Measurements from ENCODE around the gene CAND1.
A peak's percentile ranks its signal among the peaks of the same experiment; 100 is the strongest.
"Not testable (repeated sequence)": the region's sequence is repeated elsewhere in the genome, so short reads cannot be mapped to it uniquely, and the experiment has no call there.

Gene CAND1

DNA sequence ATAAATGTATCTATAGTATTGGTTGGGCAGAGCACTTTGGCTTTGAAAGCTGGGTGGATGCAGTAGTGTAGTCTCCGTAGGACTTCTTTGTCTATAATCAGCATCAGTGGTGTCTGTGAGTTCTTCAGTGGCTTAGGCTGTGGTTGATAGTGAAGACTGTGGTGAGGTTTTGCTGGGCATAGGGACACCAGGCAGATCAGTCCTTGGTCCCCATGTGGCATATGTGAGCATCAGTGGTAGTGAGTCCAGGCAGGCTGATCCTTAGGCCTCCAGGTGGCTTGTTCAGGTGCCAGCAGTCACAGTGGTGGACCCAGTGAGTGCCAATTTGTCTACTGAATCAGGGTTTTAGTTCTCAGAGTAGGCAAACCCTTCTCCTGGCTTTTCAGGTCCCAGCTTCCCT, 70.4 kb downstream of the CAND1 start:
- no peak for DNase-seq

DNA sequence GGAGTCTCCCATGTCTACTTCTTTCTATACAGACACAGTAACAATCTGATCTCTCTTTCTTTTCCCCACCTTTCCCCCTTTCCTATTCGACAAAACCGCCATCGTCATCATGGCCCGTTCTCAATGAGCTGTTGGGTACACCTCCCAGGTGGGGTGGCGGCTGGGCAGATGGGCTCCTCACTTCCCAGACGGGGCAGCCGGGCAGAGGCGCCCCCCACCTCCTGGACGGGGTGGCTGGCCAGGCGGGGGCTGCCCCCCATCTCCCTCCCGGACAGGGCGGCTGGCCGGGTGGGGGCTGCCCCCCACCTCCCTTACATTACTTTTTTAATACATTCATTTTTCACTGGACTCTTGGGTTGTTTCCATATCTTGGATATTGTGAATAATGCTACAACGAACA, 71.9 kb downstream of the CAND1 start:
- not testable (repeated sequence) for DNase-seq

DNA sequence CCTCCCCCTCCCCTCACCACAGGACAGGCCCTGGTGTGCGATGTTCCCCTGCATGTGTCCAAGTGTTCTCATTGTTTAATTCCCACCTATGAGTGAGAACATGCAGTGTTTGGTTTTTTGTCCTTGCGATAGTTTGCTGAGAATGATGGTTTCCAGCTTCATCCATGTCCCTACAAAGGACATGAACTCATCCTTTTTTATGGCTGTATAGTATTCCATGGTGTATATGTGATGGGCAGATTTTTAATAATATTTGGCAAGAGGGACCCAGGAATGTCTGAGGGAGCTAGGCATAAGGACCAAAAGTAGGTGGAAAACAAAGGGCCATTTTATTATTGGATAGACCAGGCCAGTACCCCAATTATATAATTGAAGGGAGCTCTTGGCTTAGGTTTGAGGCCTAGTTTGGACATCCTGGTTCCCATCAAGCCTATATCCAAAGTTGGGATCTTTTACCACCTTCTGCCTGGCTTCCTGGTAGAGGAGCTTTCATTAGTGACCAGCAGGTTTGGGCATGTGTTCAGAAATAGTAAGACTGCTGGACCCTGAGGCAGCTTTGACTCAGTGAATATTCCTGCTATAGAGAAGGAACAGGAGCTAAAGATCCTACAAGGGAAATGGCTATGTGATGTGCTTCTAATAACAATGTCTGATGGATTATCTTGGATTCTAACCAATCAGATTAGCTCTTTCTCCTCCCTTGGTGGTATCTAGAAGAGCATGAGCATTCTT, 76.0 kb downstream of the CAND1 start:
- no peak for DNase-seq

DNA sequence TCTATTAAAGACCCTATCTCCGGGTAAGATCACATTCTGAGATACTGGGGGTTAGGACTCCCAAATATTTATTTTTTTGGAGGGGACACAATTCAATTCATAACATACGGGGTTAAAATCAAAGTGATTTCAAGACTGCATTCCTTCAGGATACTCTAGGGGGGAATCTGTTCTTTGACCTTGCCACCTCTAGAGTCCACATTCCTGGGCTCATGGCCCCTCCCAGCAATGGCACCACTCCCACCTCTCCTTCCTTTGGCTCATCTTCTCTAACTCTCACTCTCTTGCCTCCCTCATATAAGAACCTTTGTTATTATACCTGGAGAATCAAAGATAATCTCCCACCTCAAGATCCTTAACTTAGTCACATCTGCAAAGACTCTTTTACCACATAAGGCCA, 79.5 kb downstream of the CAND1 start:
- no peak for DNase-seq

DNA sequence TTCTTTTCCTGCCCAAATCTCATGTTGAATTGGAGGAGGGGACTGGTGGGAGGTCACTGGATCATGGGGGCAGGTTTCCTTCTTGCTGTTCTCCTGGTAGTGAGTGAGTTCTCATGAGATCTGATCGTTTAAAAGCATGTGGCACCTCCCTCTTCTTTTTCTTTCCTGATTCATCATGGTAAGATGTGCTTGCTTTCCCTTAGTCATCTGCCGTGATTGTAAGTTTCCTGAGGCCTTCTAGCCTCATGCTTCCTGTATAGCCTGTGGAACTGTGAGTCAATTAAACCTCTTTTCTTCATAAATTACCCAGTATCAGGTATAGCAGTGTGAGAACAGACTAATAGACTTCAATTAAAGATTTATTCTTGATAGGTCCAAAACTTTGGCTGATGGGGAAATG, 83.5 kb downstream of the CAND1 start:
- DNase-seq, result no peak

DNA sequence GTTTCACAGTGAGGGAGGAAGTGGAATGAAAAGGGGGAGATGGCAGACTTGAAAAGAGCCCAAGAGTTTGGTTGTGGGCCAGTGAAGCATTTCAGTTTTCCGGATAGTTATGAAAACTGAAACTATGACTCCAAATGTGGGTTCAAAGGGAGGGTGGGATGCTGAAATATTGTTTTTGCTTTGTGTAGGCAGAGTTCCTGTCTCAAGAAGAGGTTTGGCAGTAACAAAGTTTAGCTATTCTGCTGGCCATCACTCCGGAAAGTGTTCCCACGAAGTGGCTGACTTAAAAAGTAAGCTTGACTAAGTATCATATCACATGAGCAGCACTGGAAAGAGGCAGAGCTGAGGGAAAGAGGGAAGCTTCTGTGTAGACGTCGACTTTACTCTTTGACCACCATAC, 85.2 kb downstream of the CAND1 start:
- no peak for DNase-seq

DNA sequence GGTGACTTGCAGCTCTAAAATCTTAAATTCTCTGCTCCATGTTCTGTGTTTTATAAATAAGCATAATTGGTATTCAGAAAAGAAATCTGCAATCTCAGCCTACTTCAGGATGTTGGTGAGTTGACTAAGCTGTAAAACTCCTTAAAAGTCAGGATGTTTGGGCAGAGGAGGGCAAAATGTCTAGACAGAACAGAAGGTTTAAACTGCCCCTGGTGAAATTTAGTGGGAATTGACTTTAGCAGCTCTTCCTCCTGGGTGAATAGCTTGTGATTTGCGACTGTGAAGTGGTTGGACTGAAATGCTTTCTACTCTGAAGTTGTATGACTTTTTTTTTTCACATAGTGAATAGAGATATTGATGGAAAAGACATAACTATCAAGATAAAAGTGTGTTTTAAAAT, 85.8 kb downstream of the CAND1 start:
- no peak for DNase-seq

DNA sequence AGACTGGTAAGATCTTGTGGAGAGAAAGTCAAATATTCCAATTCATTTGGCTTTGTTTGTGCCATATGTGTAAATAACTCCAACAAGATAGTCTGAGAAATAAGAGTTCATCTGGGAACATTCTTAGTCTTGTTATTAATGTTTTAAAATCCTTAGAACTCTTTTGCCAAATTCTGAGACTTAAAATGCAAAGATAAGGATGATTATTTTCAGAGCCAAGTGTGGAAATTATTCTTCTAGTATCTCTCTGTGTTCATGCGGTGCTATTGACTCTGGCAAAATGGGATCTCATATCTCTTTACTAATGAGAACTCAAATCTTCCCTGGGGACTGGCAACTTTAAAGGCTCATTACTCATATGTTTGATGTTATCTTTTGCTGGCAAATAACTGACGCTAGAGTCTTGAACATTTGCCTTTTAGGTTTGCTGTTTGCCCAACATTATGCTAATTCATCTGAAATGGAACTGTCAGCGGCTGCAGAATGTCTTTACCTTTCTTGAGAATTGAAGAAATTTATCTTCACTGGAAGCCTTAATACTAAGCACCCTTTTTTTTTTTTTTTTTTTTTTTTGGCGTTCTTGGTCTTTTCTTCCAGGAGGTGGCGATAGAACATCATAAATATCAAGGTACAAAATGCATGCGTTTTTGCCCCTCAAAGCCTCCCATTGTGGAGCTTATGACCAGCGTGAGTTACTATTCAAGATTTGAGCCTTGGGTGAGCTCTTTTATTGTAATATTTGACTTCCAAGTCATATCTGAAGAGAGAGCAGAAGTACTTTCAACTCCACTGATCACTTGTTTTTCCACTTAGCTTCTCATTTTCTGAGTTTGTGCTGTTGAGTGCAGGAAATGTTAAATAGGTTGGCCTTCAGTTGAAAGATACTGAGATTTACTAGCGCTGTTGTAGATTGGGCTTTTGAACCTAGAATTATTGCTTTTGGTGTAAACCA, 86.5 kb downstream of the CAND1 start:
- peak; percentile 51 for DNase-seq

DNA sequence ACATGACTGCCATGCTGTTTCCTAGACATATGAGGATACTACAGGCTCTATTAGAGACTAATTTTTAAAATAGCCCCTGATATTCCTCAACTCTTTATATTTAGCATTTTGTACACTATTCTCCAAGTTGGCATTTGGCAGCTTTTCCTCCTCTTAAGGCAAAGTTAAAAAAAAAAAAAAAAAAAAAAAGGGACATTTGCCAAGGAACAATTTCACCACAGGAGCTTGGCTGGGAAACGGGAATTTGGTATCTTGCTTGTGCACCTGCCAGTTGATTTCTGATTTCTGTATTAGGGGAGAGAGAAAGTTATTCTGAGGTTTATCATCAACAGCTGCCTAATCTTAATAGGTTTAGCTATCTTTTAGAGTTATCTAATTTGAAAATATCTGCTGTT, 87.2 kb downstream of the CAND1 start:
- DNase-seq, result no peak

DNA sequence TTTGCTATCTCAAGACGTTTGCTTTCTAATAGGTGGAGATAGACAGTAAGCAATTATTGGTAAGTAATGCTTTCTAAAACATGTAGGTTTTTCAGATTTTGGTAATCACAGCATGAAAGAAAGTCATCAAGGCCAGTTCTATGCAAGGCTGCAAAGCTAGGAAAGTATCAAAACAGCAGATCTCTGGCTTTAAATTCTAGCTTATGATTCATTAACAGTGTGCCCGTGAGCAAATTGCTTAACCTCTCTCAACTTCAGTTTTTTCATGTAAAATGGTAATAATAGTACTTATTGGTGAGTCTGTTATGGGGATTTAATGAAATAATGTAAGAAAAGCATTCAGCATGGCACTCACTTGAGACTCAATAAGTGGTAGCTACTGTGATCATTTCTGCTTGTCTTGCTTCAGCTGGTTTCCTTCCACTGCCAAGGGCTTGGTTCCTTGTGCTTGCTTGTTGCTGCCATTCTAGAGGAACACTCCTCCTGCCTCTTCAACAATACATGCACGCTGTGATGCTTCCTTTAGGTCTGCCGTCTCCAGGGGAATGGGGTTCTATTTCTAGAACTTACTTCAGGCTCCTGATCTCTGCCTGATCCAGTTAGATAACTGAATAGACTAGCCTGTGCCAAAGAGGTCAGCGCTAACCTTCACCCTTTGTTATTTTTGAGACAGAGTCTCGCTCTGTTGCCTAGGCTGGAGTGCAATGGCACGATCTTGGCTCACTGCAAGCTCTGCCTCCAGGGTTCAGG, 88.4 kb downstream of the CAND1 start:
- no peak for DNase-seq

DNA sequence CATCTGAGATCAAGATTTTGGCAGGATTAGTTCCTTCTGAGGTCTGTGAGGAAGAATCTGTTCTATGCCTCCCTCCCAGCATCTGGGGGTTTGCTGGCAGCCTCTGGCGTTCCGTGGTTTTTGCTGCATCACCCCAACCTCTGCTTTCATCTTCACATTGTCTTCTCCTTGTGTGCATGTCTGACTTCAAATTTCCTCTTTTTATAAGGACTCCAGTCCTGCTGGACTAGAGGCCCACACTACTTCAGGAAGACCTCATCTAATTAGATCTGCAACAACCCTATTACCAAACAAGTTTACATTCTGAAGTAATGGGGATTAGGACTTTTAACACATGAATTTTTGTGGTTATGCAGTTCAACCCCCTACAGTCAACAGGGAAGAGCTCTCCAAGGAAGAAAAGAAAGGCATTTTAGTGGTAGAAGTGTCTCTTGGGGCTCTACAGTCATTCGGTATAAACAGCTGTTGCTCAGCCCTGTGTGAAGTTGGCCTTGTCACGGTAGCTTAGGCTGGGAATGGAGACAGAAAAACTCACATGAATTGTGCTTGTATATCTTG, 89.7 kb downstream of the CAND1 start:
- DNase-seq, result no peak

DNA sequence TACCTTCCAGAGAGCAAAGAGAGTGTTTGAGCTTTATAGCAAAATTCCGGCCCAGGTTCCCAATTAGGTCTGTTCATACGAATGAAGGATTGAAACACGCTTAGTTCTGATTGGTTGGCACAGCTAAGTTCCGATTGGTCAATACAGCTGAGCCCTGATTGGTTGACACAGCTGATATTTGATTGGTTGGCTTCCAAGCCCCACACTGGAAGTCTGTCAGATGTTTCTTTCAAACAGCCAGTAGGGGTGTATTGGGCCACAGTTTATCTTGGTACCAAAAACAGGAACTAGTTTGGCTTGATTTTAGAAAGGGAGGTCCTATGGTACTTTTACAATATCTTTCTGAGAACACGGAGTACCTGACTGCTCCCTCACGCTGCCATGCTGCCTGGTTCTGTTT, 93.4 kb downstream of the CAND1 start:
- no peak for DNase-seq

DNA sequence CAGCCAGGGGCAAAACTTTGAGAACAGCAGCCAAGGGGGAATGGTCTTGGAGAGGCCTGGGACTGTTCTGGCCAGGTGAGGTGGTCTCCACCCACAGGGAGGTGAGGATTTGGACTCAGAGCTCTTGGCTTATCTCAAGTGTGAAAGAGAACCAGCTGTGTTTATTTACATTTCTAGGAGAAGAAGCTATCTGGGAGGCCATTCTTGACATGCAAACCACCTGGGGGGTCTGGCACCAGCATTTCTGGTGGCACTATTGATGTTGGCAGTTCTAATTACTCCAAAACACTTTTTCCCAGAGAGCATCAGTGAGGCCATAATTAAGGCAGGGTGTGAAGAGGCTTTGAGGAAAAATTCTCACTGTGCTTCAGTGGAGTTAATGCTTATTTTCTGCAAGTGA, 95.1 kb downstream of the CAND1 start:
- no peak for DNase-seq

DNA sequence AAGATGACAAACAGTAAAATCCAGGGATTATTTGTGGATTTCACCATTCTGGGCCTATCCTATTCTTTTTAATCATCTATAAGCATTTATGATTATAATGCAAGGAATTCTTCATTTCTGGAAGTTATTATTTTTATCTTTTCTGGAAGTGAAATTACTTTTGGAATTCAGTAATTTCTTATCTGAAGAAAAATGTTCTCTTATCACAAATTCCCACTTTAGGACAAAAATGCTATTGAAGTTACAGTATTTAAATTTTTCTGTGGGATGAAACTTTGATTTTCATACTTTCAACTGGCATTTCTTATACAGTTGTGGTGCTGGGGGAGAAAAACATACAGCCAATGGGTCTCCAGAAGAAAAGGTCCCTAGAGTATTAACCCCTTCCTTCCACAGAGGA, 96.0 kb downstream of the CAND1 start:
- DNase-seq, result no peak

DNA sequence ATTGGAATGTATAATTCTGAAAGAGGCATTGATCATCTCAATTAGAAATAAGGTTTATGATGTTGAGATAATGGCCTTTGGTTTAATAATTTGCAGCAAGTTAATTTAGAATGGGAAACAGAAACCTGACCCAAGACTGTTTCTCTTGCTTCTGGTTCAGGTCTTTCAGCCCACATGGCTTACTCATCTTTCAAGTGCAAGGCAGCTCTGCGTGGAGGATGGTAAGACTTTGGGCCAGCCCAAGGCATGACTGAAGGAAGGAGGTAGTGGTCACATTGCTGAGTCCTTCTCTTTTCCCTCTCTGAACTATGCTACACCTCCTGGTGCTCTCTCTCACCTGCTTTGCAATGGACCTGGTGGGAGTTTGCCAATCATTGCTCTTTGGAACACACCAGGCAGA, 98.7 kb downstream of the CAND1 start:
- no peak for DNase-seq

Measured in right kidney (tissue), 1 donor.